IPS DF 19.7 (cell line): ENCODE results near the gene REM1.

Experiments used
- DNase-seq: peaks from one replicate; pipeline ENCODE4 v3.0.0-alpha.2; 2013; ENCODE audit warnings: low read depth, low spot score

REM1 gene

DNA sequence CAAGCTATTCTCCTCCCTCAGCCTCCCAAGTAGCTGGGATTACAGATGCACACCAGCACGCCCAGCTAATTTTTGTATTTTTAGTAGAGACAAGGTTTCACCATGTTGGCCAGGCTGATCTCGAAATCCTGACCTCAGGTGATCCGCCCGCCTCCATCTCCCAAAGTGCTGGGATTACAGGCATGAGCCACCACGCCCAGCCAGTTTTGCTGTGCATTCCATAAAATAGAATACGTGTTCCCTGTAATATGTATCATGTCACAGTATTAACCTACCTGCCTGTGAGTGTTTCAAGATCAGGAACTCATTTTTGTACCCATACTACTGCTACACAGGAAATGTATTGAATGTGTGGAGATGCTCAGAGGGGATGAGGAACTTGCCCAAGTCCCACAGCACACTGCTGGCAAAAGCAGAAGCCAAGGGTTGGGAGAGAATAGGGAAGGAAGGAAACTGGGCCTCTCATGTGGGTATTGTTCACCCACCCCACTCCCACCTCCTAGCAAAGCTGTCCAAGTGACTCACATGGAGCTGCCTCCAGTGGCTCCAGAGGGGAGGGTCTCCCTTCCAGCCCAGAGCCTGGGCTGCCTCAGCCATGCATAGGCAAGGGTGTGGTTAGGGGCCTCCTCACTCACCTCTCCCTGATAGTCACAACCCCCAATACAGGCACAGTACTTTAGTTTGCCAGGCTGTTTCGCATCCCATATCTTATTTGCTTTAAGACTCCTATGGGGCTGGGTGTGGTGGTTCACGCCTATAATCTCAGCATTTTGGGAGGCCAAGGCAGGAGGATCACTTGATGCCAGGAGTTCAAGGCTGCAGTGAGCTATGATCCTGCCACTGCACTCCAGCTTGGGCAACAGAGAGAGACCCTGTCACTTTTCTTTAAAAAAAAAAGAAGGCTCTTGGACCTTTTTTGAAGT is 48.5 kb downstream of the REM1 start:
- no peak for DNase-seq

DNA sequence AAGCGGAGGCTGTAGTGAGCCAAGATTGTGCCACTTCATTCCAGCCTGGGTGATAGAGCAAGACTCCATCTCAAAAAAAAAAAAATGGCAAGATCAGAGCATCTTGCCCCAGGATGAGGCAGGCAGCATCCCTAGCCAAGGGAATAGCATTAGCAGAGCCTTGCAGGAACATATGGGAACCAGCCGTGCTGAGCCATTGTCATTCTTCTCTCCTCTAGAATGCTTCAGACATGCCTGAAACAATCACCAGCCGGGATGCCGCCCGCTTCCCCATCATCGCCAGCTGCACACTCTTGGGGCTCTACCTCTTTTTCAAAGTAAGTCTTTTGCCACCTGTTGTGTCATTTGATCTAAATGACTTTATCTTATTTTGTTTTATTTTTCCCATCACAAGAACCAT is 52.2 kb downstream of the REM1 start:
- DNase-seq = no peak
